Measurements from ENCODE around the gene PRTG.
A peak's percentile ranks its signal among the peaks of the same experiment; 100 is the strongest.

Gene PRTG

DNA sequence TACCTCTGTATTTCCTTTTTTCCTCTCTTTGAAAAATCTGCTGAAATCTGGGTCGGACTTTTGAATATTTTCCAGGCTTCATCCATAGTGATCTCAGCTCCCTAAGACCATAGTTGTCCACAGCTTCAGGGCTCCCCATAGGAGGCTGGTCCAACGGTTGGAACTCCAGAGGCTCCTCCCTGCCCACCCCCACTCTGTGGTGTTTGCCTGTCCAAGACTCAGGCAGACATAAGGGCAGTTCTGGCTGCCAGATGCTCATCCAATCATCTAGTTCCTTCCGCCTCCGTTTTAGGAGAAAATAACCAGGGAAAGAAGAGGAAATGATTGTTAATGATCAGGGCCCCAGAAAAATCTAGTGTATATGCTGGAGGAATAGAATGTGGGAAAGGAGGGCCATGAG, 27.9 kb upstream of the PRTG start:
- Histone ChIP-seq H2BK15ac (ENCODE audit: low read depth, poor library complexity, severe bottlenecking) (no peak overlapping the region), H2AK5ac (ENCODE audit: low read length, severe bottlenecking) (no peak overlapping the region)
- WGBS = 67% methylated on average over 4 of the region's 4 CpGs

DNA sequence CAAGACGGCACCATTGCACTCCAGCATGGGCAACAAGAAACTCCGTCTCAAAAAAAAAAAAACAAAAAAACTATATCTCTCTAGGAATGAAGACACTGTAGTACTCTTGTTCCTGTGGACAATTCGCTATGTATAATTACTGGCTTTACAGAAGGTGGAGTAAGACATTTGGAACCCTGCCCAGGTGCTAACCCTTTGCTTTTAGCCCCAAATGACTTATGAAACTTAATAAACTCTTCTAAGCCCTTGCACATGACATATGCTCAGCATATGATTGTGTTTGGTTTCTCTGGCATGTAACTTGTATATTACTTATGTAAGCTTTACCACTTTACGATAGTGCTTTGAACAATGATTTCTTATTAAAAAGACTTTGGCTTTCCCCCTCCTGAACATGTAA, 27.3 kb upstream of the PRTG start:
- H3K4me3 ChIP-seq (ENCODE audit: insufficient read depth in 1 of 2, low read depth in 1 of 2, low read length in 2 of 2) = no peak overlapping the region
- no peak overlapping the region for H4K91ac ChIP-seq (ENCODE audit: low read length)
- no peaks in the 10 kb centered on the region for H3K4me1 ChIP-seq (ENCODE audit: control insufficient read depth, insufficient read depth, low read depth, low read length)
- H4K8ac ChIP-seq (ENCODE audit: low read length) = no peak overlapping the region
- no peak overlapping the region for H2BK15ac ChIP-seq (ENCODE audit: low read depth, poor library complexity, severe bottlenecking)
- H3K36me3 ChIP-seq (ENCODE audit: control insufficient read depth in 1 of 2, insufficient read depth in 2 of 2, low read depth in 1 of 2, low read length in 2 of 2) = no peaks in the 10 kb centered on the region
- H2BK5ac ChIP-seq (ENCODE audit: low read depth, low read length, poor library complexity, severe bottlenecking) = no peak overlapping the region
- no peak overlapping the region for H2BK120ac ChIP-seq (ENCODE audit: low read depth, low read length)
- H2BK12ac ChIP-seq (ENCODE audit: low read length in 2 of 2) = no peak overlapping the region
- no peak overlapping the region for H3K9ac ChIP-seq (ENCODE audit: low read length)
- no peaks in the 10 kb centered on the region for H3K9me3 ChIP-seq (ENCODE audit: control insufficient read depth, low read length)
- no peaks in the 10 kb centered on the region for H3K27me3 ChIP-seq (ENCODE audit: control insufficient read depth in 1 of 2, insufficient read depth in 1 of 2, low read length in 2 of 2)
- H3K4me2 ChIP-seq (ENCODE audit: low read length, poor library complexity, severe bottlenecking) = no peak overlapping the region
- DNase-seq = no peak
- no peak overlapping the region for H3K14ac ChIP-seq (ENCODE audit: low read length in 2 of 2)
- no peaks in the 10 kb centered on the region for H3K79me1 ChIP-seq (replicated peaks; ENCODE audit: low read length, poor library complexity, severe bottlenecking)
- H3K27ac ChIP-seq (ENCODE audit: low read length, poor library complexity, severe bottlenecking) = no peak overlapping the region
- no peak overlapping the region for H3K4ac ChIP-seq (ENCODE audit: low read depth in 1 of 2, low read length in 2 of 2)
- no peak overlapping the region for H2AFZ ChIP-seq (ENCODE audit: low read depth, low read length)
- H2AK5ac ChIP-seq (ENCODE audit: low read length, severe bottlenecking) = no peak overlapping the region
- 100% methylated on average over 3 of the region's 4 CpGs for WGBS
- no peak overlapping the region for H3K18ac ChIP-seq (ENCODE audit: low read depth in 1 of 2, low read length in 2 of 2)
- no peak overlapping the region for H3K23ac ChIP-seq (ENCODE audit: low read length in 2 of 2)

More for the DNA sequence above, 27.9 kb upstream of the PRTG start:
- DNase-seq = no peak
- no peak overlapping the region for H2AFZ ChIP-seq (ENCODE audit: low read depth, low read length)
- no peak overlapping the region for H3K4ac ChIP-seq (ENCODE audit: low read depth in 1 of 2, low read length in 2 of 2)
- no peaks in the 10 kb centered on the region for H3K4me1 ChIP-seq (ENCODE audit: control insufficient read depth, insufficient read depth, low read depth, low read length)
- no peak overlapping the region for H3K18ac ChIP-seq (ENCODE audit: low read depth in 1 of 2, low read length in 2 of 2)
- no peak overlapping the region for H3K23ac ChIP-seq (ENCODE audit: low read length in 2 of 2)
- H3K36me3 ChIP-seq (ENCODE audit: control insufficient read depth in 1 of 2, insufficient read depth in 2 of 2, low read depth in 1 of 2, low read length in 2 of 2) = no peaks in the 10 kb centered on the region
- no peak overlapping the region for H3K4me2 ChIP-seq (ENCODE audit: low read length, poor library complexity, severe bottlenecking)
- H2BK12ac ChIP-seq (ENCODE audit: low read length in 2 of 2) = no peak overlapping the region
- no peaks in the 10 kb centered on the region for H3K27me3 ChIP-seq (ENCODE audit: control insufficient read depth in 1 of 2, insufficient read depth in 1 of 2, low read length in 2 of 2)
- no peak overlapping the region for H2BK120ac ChIP-seq (ENCODE audit: low read depth, low read length)
- H2BK5ac ChIP-seq (ENCODE audit: low read depth, low read length, poor library complexity, severe bottlenecking) = no peak overlapping the region
- H4K91ac ChIP-seq (ENCODE audit: low read length) = no peak overlapping the region
- no peak overlapping the region for H3K14ac ChIP-seq (ENCODE audit: low read length in 2 of 2)
- H3K27ac ChIP-seq (ENCODE audit: low read length, poor library complexity, severe bottlenecking) = no peak overlapping the region
- no peak overlapping the region for H3K9ac ChIP-seq (ENCODE audit: low read length)
- H4K8ac ChIP-seq (ENCODE audit: low read length) = no peak overlapping the region
- H3K4me3 ChIP-seq (ENCODE audit: insufficient read depth in 1 of 2, low read depth in 1 of 2, low read length in 2 of 2) = no peak overlapping the region
- H3K79me1 ChIP-seq (replicated peaks; ENCODE audit: low read length, poor library complexity, severe bottlenecking) = no peaks in the 10 kb centered on the region
- no peaks in the 10 kb centered on the region for H3K9me3 ChIP-seq (ENCODE audit: control insufficient read depth, low read length)

DNA sequence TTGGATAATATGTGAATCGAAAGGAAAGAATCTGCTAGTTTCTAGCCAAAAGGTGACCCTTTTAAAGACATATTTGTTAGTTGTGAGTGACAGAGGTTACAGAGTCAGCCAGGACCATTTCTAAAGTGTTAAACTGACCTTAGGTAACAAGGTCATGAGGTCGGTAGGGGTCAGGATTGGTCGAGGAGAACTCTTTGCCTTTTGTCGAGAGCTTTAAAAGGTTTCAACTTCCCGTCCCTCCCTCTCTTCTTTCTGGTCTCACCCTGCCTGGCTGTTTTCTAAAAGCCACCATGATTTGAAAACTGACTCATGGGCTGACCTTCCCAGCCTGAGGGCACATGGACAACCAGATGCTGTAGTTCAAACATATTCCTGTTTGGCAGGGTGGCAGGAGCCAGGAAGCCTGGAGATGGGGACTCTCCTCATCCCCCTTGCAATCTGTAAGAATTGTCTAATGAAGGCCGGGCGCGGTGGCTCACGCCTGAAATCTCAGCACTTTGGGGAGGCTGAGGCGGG, 25.8 kb upstream of the PRTG start:
- H3K36me3 ChIP-seq (ENCODE audit: control insufficient read depth in 1 of 2, insufficient read depth in 2 of 2, low read depth in 1 of 2, low read length in 2 of 2) = no peaks in the 10 kb centered on the region
- peak overlapping the region in 1 of 2 experiments; percentile 25 for H2BK12ac ChIP-seq (ENCODE audit: low read length in 2 of 2)
- H2BK5ac ChIP-seq (ENCODE audit: low read depth, low read length, poor library complexity, severe bottlenecking) = no peak overlapping the region
- DNase-seq = no peak
- no peak overlapping the region for H3K27ac ChIP-seq (ENCODE audit: low read length, poor library complexity, severe bottlenecking)
- H2AK5ac ChIP-seq (ENCODE audit: low read length, severe bottlenecking) = no peak overlapping the region
- H3K4ac ChIP-seq (ENCODE audit: low read depth in 1 of 2, low read length in 2 of 2) = no peak overlapping the region
- WGBS = 79% methylated on average over 10 of the region's 10 CpGs
- H3K9me3 ChIP-seq (ENCODE audit: control insufficient read depth, low read length) = no peaks in the 10 kb centered on the region
- H3K23ac ChIP-seq (ENCODE audit: low read length in 2 of 2) = no peak overlapping the region
- H3K4me2 ChIP-seq (ENCODE audit: low read length, poor library complexity, severe bottlenecking) = no peak overlapping the region
- H2BK120ac ChIP-seq (ENCODE audit: low read depth, low read length) = no peak overlapping the region
- no peak overlapping the region for H4K8ac ChIP-seq (ENCODE audit: low read length)
- H3K14ac ChIP-seq (ENCODE audit: low read length in 2 of 2) = no peak overlapping the region
- H3K4me1 ChIP-seq (ENCODE audit: control insufficient read depth, insufficient read depth, low read depth, low read length) = no peaks in the 10 kb centered on the region
- no peak overlapping the region for H2AFZ ChIP-seq (ENCODE audit: low read depth, low read length)
- no peak overlapping the region for H3K9ac ChIP-seq (ENCODE audit: low read length)
- H3K4me3 ChIP-seq (ENCODE audit: insufficient read depth in 1 of 2, low read depth in 1 of 2, low read length in 2 of 2) = no peak overlapping the region
- peak overlapping the region in 1 of 2 experiments; percentile 34 for H3K18ac ChIP-seq (ENCODE audit: low read depth in 1 of 2, low read length in 2 of 2)
- H3K27me3 ChIP-seq (ENCODE audit: control insufficient read depth in 1 of 2, insufficient read depth in 1 of 2, low read length in 2 of 2) = no peaks in the 10 kb centered on the region
- H3K79me1 ChIP-seq (replicated peaks; ENCODE audit: low read length, poor library complexity, severe bottlenecking) = no peaks in the 10 kb centered on the region
- no peak overlapping the region for H2BK15ac ChIP-seq (ENCODE audit: low read depth, poor library complexity, severe bottlenecking)
- no peak overlapping the region for H4K91ac ChIP-seq (ENCODE audit: low read length)

DNA sequence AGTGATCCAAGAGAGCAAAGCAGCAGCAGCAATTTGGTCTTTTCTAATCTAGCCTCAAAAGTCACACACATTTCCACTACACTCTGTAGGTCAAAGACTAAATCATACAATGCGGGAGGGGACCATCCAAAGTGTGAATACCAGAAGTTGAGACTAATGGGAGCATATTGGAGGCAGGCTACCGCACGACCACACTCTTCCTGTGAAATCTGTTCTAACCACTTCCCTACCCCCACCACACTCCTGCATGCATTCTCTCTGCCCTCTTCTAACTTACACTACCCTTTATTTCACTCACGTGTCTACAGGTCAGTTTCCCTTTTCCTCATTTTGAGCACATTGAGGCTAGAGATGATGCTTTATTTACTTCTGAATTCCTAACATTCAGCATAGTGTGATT, 23.7 kb upstream of the PRTG start:
- Histone ChIP-seq H2BK5ac (ENCODE audit: low read depth, low read length, poor library complexity, severe bottlenecking) (no peak overlapping the region), H3K9me3 (ENCODE audit: control insufficient read depth, low read length) (no peaks in the 10 kb centered on the region), H2BK12ac (ENCODE audit: low read length in 2 of 2) (no peak overlapping the region), H2BK15ac (ENCODE audit: low read depth, poor library complexity, severe bottlenecking) (no peak overlapping the region), H3K4me1 (ENCODE audit: control insufficient read depth, insufficient read depth, low read depth, low read length) (no peaks in the 10 kb centered on the region), H3K4me2 (ENCODE audit: low read length, poor library complexity, severe bottlenecking) (no peak overlapping the region), H3K4ac (ENCODE audit: low read depth in 1 of 2, low read length in 2 of 2) (no peak overlapping the region), H3K79me1 (replicated peaks; ENCODE audit: low read length, poor library complexity, severe bottlenecking) (no peaks in the 10 kb centered on the region), H3K14ac (ENCODE audit: low read length in 2 of 2) (no peak overlapping the region), H3K27ac (ENCODE audit: low read length, poor library complexity, severe bottlenecking) (no peak overlapping the region), H2AK5ac (ENCODE audit: low read length, severe bottlenecking) (no peak overlapping the region), H4K8ac (ENCODE audit: low read length) (no peak overlapping the region), H2AFZ (ENCODE audit: low read depth, low read length) (no peak overlapping the region), H3K27me3 (ENCODE audit: control insufficient read depth in 1 of 2, insufficient read depth in 1 of 2, low read length in 2 of 2) (no peaks in the 10 kb centered on the region), H2BK120ac (ENCODE audit: low read depth, low read length) (no peak overlapping the region), H3K4me3 (ENCODE audit: insufficient read depth in 1 of 2, low read depth in 1 of 2, low read length in 2 of 2) (no peak overlapping the region), H4K91ac (ENCODE audit: low read length) (no peak overlapping the region), H3K36me3 (ENCODE audit: control insufficient read depth in 1 of 2, insufficient read depth in 2 of 2, low read depth in 1 of 2, low read length in 2 of 2) (no peaks in the 10 kb centered on the region), H3K18ac (ENCODE audit: low read depth in 1 of 2, low read length in 2 of 2) (no peak overlapping the region), H3K23ac (ENCODE audit: low read length in 2 of 2) (no peak overlapping the region), H3K9ac (ENCODE audit: low read length) (no peak overlapping the region)
- 86% methylated on average over 3 of the region's 4 CpGs for WGBS
- no peak for DNase-seq

All from mesenchymal stem cell (in vitro differentiated cells and primary cell).